SW480 (cell line): ENCODE data around the gene PRR23E.
A peak's percentile ranks its signal among the peaks of the same experiment; 100 is the strongest.

ENCODE experiments used
- DNase-seq: peaks from one replicate; pipeline ENCODE4 v3.0.0-alpha.2; 2016; ENCODE audit warnings: low spot score

Gene PRR23E

DNA sequence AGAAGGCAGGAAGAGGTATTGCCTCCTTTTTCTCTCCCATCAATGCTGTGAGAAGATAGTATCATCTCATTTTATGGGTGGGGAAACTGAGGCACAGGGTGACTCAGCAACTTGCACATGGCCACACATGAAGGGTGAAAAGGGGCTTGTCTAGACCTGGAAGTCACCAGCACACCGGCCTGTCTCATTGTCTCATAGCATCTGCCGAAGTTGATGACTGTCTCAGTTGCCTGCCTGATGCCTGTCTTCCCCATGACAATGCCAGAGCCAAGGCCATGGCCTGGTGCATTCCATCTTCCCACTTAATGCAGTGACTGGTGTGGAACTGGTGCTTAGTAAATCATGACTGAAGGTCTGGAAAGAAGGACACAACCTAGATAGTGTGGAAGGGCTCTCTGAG is 27.9 kb upstream of the PRR23E start:
- no peak for DNase-seq

DNA sequence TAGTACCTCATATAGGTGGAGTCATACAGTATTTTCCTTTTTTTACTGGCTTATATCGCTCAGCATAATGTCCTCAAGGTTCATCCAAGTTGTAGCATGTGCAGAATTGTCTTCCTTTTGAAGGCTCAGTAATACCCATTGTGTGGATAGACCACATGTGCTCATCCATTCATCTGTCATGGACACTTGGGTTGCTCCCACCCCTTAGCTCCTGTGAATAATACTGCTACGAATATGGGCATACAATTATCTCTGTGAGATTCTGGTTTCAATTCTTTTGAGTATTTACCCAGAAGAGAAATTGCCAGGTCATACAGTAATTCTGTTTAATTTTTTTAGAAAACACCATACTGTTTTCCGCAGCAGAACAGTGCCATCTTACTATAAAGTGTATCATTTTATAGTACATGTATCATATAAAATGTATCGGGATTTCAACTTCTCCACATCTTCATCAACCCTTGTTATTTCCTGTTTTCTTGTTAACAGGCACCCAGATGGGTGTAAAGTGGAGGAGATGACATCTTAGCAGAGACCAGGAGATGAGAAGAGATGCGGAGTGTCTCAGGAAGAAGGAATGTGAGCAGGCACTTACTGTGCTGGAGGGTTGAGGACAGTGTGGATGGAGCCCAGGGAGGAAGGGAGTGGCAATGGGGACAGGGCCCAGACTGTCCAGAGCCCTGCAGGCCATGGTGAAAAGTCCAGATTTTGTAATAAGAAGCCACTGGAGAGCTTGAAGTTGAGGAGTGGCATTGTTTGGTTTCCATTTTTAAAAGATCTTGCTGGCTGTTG is 27.0 kb upstream of the PRR23E start:
- DNase-seq, result no peak

DNA sequence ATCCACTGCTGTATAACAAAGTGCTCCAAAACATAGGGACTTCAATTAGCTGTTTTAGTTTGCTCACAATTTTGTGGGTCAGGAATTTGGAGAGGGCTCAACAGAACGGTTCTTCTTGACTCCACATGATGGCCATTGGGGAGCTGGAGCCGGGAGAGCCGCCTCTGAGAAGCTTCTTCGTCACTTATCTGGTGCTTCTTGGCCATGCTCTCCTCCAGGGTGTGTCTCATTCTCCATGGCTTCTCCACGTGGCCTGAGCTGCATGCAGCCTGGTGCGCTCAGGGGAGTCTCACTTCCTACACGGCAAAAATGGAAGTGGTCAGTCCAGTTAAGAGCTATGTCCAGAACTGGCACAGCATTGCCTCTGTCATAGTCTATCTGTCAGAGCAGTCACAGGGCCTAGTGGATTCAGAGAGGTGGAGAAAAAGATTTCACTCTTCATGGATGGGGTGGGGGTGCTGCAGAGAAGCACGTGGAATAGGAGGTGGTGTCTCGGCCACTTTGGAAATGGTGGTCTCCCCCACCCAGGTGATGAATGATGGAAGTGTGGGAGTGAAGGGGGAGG is 26.3 kb upstream of the PRR23E start:
- no peak for DNase-seq

DNA sequence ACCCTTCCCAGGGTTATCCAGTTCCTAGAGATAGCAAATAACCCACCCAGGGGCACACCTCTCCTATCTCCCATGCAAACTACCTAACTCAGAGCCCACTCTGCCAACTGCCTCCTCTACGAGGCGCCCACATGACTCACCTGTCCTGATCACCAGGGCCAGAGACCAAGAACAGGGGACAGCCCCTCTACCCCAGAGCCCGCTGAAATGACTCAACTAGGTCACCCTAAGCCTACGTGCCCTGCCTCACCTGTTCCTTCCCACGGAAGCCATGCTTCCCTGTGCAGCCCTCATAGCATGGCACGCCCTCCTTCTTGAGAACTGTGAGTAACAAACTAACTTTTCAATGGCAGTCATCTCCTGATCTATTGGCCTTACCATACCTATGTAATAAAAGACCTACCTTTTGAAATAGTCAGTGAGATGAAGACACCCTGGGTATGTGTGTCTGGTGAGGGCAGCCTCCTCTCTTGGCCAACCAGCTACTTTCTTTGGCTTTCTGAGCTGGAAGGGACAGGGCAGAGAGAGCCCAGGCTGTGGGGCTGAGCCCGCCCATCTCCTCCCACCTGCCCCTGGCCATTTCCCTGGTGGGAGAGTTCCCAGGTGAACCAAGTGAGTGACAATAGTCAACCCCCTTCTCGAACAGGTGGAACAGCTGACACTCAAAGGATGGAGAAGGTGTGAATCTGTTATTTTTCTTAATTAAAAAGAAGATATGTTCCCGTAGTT is 25.5 kb upstream of the PRR23E start:
- DNase-seq, result no peak

DNA sequence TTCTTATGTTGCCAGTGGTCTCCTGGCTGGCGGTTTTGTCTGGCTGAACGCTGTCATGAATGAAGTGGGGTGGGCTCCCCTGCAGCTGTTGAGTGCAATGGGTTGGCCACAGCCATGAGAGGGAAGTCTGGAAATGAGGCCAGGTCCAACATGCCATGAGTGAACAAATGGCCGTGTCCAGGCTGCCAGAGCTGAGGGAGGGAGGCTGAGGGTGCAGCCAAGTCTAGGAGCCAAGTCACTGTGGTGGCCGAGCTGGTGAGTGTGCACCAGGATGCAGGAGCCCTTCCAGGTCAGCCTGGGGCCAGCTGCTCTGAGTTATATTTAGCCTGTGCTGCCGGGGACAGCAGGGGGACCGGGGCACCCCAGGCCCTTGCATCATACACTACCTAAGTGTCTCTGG is 24.7 kb upstream of the PRR23E start:
- no peak for DNase-seq

DNA sequence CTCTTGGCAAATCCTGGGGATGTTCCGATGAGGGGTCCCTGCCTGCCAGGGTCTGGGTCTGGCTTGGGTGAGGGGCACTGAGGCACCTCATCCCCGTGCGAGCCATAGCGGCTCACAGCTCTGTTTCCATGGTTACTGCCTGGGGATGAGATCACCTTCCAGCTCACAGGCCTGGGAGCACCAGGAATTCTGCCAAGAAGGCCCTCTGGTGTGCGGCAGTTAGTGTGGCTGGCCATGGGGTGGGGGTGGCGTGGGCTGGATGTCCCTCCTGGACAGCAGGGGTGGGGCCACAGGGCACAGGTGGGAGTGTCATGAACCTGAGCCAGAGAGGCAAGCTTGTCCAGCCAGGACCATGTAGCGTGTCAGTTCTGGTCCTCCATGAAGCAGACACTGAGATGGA is 22.1 kb upstream of the PRR23E start:
- DNase-seq, result no peak

DNA sequence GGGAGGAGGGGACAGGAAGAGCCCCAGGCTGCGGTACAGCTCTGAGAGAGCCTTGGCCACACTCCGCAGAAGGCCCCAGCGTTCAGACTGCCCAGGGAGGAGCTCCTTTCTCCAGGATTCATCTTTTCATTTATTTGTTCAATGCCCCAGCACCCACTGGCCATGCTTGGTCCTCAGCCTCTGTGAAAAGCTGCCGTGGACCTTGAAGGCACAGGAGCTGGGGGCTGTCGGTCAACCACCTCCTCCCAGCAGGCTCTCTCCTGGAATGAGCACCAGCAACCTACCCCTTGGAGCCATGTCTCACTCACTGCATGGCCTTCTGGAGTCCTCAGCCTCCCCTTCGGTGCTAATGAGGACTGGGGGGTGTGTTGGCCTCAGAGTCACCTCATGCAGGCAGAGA is 21.6 kb upstream of the PRR23E start:
- DNase-seq, result no peak

DNA sequence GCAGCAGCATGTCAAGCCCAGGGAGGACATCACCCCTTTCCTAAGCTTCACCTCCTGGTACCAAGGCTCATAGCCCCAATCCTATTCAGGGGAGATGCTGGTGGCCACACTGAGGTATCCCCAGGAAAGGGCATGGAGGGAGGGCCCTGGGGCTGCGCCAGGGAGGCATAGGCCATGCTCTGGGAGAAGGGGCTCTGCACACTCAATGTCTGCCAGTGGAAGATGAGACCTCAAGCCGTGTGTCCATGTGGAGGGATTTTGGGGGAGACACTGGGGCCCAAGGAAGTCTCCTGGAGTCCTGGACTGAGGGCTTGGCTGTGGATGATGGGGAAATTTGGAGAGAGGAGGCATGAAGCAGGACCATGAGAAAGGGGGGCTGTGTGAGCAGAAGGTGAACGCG is 21.2 kb upstream of the PRR23E start:
- DNase-seq, result no peak

DNA sequence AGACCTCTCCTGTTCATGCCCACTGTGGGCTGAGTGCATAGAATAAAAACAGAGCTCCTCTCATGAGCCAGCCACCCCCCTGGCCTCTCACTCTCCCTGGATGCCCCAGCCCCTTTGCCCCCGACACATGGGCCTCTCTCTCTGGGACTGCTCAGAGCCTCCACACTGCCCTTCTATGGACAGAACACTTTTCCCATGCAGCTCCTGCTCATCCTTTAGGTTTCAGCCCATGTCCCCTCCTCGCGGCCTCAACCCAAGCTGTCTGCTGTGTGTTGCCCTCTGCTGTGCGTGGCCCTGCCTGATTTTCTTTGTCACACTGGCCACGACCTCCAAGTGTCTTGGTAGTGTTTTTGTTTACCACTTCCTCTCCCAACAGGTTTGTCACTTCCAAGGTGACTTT is 20.7 kb upstream of the PRR23E start:
- DNase-seq, result no peak

DNA sequence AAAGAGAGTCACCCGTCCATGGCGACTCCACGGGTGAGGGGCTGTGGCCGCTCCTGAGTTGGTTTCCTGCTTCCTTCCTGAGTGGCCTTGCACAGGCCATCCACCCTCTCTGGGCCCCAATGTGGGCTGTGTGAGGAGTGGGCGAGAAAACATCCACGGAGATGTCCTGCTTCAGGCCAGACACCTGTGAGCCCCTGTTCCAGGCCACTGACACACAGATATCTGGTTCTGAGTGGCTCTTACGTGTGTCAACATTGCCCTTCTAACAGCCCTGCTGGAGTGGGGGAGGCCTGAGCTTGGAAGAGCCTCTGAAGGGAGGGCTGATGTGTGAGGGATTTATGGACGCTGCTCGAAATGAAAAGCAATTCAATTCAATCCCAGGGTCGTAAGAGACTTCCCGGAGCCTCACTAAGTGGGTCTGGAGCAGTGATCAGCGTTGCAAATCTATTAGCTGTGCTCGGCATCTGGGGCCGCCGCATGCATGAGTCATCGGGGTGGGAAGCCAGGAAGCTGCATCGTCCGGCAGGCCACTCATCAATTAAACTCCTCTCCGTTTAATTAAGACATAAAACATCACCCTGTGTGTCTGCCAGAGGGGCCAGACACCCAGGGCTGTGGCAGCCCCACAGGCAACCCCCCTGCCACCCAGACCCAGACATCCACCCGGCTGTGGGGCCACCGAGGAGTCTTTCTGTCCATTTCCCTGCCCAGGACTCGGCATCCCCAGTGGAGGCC is 20.0 kb upstream of the PRR23E start:
- peak; percentile 55 for DNase-seq

DNA sequence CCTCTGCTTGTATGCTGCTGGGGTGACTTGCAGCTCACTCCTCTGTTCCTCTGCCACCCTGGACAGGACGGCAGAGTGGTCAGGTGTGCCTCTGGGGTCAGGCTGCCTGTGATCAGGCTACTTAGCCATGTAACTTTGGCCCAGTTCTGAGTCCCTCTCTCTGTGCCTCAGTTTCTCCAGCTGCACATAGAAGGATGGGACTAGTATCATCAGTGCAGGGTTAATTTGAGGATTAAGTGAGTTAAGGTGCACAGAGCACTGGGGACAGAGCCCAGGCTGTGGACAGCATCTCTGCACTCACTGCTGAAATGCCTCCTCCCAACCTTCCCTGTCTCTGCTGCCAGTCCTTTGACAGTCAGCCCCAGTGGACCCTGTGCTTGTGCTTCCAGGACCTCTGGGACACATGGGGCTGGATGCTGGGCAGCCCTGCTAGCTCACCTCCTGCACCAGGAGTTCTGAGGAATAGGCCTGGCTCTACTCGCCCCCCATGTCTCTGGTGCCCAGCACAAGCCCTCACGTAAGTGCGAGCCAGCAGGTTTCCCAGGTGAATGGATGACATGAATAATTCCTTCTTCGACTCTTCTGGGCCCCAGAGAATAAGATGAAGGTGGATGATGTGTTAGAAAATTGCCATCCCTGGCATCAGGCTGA is 19.3 kb upstream of the PRR23E start:
- no peak for DNase-seq

DNA sequence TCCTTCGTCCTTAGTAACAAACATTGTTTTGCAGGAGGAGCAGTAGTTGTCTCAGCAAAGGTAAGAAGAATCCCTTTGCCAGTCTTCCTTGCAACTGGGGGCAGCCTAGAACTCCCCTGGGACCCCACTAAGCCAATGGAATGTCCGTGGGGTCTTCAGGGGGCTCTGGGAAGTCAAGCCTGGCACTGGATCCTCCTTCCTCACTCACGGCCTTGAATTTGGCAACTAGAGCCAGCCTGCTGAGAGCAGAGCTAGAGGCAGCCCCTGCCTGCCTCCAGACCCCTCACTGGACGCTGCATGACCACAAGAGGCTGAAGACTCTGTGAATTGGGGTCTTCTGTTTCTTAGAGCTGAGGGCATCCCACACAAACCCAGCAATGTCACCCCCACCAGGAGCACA is 18.6 kb upstream of the PRR23E start:
- DNase-seq, result no peak

DNA sequence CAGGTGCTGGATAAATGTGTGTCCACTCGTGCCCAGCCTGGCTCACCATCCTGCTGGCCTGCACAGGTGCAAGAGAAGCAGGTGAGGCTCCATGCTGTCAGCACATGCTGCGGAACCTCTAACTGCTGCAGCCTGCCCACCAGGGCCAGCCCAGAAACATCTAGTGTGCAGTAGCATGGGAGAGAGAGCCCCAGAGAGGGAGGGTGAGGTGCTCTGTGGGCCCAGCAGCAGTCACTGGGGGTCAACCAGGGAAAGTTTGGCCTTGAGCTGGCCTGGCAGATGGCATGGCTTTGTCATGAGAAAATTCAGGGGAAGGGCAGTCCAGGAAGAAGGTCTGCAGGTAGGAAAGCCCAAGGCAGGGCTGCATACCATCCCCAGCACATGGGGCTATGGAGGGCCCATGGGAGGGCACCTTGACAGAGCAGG is 18.2 kb upstream of the PRR23E start:
- DNase-seq, result no peak

DNA sequence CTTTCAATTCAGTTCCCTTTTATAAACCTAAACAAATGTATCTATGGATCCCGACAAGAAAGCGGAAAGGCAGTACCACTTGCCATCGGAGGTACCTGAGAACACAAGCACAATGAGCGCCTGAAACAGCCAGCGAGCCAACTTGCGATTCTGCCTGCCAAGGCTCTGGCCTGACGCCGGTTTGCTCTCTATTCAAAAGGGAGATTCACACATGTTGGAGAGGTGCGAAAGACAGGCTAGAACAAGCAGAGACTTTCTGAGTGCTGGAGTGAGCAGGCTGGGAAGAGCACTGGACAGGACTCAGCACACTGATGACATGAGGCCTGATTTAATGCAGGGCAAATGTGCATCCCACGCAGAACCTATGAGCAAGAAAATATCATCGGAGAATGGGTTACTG is 17.7 kb upstream of the PRR23E start:
- DNase-seq, result no peak

DNA sequence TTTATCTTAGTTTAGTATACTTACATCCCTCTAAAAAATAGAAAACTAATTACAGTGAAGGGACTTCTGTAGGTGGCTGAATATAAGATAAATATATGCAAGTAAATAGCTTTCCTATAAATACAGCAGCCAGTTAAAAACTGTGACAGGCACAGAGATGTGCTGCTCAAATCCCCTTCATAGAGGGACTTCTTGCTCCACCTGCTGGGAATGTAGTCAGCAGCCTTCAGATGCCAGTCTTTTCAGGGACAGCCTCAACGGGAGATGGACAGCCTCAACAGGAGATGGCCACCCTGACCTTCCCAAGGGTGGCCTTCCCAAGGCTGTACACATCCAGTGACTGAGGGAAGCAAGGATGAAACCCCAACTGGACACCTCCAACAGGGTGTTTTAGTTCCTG is 15.7 kb upstream of the PRR23E start:
- DNase-seq, result no peak

DNA sequence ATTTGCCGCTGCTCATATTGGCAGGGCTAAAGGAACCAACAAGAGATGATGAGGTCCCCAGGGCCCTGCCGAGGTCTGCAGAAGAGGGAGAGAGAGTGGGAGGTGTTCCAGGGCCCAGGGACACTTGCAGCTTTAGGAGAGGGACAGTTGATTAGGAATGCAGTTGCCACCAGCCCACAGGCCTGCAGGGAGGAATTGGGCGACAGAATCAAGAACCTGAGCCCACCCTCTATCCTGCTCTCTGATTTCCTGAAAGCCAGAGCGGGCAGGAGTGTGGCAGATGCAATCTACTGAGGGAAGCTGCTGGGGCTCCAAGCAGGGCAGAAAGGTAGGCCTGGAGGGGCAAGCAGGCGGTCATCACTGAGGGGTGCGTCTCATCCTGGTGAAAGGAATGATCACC is 12.1 kb upstream of the PRR23E start:
- DNase-seq, result no peak

DNA sequence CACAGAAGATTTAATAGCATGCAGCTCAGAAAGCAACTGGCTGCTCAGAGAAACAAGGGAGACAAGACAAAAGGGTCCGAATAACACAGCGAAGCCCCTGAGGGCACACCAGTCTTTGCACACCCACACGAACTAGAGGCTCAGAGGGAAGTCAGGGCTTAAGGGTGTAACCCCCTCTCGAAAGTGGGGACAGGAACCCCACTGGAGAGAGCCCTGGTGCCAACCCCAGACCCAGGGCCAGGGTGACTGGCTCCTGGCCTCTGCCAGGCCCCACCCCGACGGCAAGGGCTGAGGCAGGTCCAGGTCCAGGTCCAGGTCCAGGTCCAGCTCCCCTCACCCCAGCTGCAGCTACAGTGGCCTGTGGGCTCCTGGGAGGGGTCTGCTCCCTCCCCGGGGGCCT is 10.5 kb upstream of the PRR23E start:
- no peak for DNase-seq

DNA sequence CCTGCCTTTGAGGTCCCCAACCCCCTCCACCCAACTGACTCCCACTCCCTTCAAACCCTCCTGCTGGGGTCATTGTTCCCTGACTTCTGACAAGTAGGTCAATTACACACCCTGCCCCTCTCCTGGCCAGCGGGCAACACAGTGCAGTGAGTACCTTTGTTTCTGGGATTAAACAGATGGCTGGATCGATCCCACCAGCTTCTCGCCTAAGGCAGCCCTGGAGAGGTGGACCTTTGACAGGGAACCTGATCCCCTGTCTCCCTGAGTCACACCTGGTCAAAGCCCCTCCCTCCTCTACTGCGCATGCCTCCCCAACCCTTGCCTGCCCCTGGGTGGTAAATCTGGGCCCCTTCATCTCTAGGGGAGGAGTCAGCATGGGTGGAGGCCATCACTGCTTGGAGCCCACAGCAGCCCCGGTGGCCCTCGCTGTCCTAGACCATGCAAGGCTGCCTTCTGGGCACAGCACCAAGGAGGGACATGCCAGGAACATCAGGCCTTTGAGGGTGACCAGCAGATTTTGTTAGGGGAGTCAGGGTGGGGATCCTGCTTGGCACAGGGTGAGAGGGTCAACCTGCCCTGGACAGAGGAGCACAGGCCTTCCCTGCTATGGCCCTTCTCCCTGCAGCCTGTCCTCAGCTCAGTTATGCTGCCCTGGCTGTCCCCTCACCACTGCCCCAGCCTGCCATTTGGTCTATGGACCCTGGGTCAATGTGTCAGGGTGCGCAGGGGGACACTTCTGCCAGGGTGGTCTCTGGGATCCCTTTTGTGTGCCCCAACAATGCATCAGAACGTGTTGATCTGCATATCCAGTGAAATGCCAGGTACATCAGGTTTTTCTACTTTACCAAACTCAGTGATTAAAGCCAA is 9.8 kb upstream of the PRR23E start:
- peak; percentile 23 for DNase-seq

DNA sequence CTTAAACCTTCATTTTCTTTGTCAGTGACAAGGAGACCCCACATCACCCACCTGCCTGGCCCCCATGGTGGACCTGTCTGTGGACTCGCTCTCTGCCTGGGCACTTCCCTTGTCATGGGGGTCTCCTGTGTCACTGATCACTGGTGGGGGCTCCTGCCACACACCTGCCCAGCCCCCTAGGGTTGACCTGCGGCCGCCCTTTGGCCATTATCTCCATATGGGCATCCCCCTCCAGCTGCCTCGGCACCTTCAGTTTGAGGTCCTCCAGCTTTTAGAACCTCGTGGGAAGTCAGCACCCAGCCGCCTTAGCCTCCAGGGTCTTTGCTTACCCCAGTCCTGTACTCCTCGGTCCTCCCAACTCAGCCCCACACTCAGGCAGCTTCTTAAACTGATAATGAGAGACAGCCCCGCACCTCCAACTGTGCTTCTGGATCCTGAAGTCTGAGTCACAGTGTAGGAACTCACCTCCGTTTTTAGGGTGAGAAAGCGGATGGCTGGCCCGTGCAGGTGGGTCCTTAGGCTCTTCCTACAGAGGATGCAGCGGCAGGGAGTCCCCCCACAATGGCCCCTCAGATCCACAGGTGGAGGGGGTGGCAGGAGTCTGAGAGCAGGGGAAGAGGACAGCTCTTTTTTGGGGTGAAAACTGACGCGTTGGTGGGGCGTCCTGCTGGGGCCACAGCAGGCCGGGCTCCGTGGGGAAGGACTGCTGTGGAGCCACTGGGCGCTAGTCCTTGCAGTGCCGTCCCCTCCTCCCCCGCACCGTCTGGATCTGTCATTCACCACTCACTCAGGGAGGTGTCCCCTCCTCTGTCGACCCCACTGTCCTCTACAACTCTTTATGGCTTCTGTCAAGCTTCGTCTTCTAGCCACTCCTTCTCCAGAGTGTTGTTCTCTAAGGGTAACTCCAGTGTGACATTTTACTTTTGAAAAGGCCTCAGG is 8.7 kb upstream of the PRR23E start:
- DNase-seq, result no peak

DNA sequence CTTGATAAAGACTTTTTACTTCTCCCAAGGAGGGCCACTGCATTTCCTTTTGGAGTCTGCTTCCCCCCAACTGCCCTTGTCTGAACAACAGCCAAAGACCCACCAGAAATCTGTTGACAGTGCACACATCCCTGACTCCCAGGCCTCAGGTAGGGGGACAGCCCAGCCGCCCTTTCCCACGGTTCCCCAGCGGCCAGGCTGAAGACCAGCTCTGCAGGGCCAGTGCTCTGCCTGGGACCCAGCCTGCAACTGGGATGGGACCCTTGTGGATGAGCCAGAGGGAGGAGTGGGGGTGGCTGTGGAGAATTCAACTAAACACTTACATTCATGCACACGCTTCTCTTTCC is 8.1 kb upstream of the PRR23E start:
- no peak for DNase-seq
